GM12878 (cell line): ENCODE results near the gene MAGI2. TPM values are rescaled to one million over a fixed set of nuclear protein-coding genes. Genes with fewer than 3 reads are reported as not detected.

Experiments used
- ATAC-seq: fragments of 200-7000 bp; cut with Tn5 transposase; 3 replicates; pipeline ENCODE4 v1.9.1; 2020; ENCODE audit warnings: mild to moderate bottlenecking, moderate library complexity
- BruUV-seq: library from RNA; stranded (reverse); fragments of 400-500 nt; replicated peaks from 2 replicates; lab custom pipeline; 2021; lab: Mats Ljungman, UMichigan
- CTCF ChIA-PET: fragments of 300-600 bp; sonication (Branson Sonifier 250); formaldehyde crosslinking; extraction: SDS; loops from one replicate; lab custom pipeline; 2021; ENCODE audit warnings: inconsistent platforms; lab: Yijun Ruan, JAX
- POLR2A ChIA-PET: fragments of 350-600 bp; formaldehyde crosslinking; extraction: SDS; loops from one replicate; lab custom pipeline; 2021; ENCODE audit warnings: inconsistent platforms; lab: Charles Lee
- RAD21 ChIA-PET: fragments of 300-600 bp; sonication (Branson Sonifier 250); formaldehyde crosslinking; loops from one replicate; lab custom pipeline; 2023; ENCODE audit warnings: antibody characterized with exemption; ENCODE audit not compliant: unreplicated experiment; lab: Charles Lee
- SMC1A ChIA-PET: fragments of 300-600 bp; sonication (Branson Sonifier 250); formaldehyde crosslinking; loops from one replicate; lab custom pipeline; 2023; ENCODE audit not compliant: unreplicated experiment, uncharacterized antibody; lab: Charles Lee
- DNase-seq: peaks from one replicate; pipeline ENCODE4 v3.0.0-alpha.2; 2011; ENCODE audit warnings: low read depth, low spot score
- FAIRE-seq: peaks from 3 replicates; lab custom pipeline; 2011; peaks lifted over from hg19 to GRCh38; lab: Jason Lieb, UNC
- H2AFZ ChIP-seq: 2 replicates; pipeline ENCODE4 v1.6.0; 2011; ENCODE audit warnings: low read depth, low read length, control low read depth; ENCODE audit not compliant: control insufficient read depth
- H3K27ac ChIP-seq: 2 replicates; pipeline ENCODE4 v1.5.1; 2011; ENCODE audit warnings: control low read depth; ENCODE audit not compliant: control insufficient read depth, insufficient read depth
- H3K27me3 ChIP-seq, 2 experiments: replicated peaks in 1 of 2; 2 replicates each; pipeline versions ENCODE4 v1.6.0 to v1.6.1; 2011; ENCODE audit warnings: low read length in 1 of 2; ENCODE audit not compliant: control insufficient read depth in 2 of 2, insufficient read depth in 2 of 2
- H3K36me3 ChIP-seq, 2 experiments: 2 replicates each; pipeline ENCODE4 v1.5.1; 2011; ENCODE audit warnings: low read length in 1 of 2; ENCODE audit not compliant: control insufficient read depth in 2 of 2, insufficient read depth in 2 of 2
- H3K4me1 ChIP-seq: 2 replicates; pipeline ENCODE4 v1.6.1; 2011; ENCODE audit warnings: mild to moderate bottlenecking, low read length, moderate library complexity, mixed read lengths; ENCODE audit not compliant: control insufficient read depth, insufficient read depth
- H3K4me2 ChIP-seq: 2 replicates; pipeline ENCODE4 v1.6.0; 2011; ENCODE audit warnings: control low read depth; ENCODE audit not compliant: control insufficient read depth, insufficient read depth
- H3K4me3 ChIP-seq: fragments of 200-600 bp; sonication (generic); 2 replicates; pipeline ENCODE4 v1.5.1; 2016
- H3K79me2 ChIP-seq: 2 replicates; pipeline ENCODE4 v1.6.0; 2011; ENCODE audit warnings: low read length; ENCODE audit not compliant: control insufficient read depth, insufficient read depth
- H3K9ac ChIP-seq: 2 replicates; pipeline ENCODE4 v1.8.0; 2011; ENCODE audit warnings: low read length, control low read depth, mixed read lengths; ENCODE audit not compliant: control insufficient read depth, insufficient read depth
- H3K9me3 ChIP-seq: replicated peaks from 3 replicates; pipeline ENCODE4 v1.5.1; 2011; ENCODE audit warnings: mild to moderate bottlenecking, low read length; ENCODE audit not compliant: control insufficient read depth, insufficient read depth
- H4K20me1 ChIP-seq: 2 replicates; pipeline ENCODE4 v1.6.0; 2011; ENCODE audit not compliant: control insufficient read depth, insufficient read depth
- ASH2L ChIP-seq: fragments of 300-600, 200-600 bp; sonication (generic); IDR thresholded peaks from 2 replicates; pipeline ENCODE4 v1.6.1; 2017; ENCODE audit warnings: low read depth, mild to moderate bottlenecking, borderline replicate concordance
- BRCA1 ChIP-seq: IDR thresholded peaks from 2 replicates; pipeline ENCODE4 v1.6.1; 2011; ENCODE audit warnings: low read depth, low read length, improper control_type of control experiment
- CBX5 ChIP-seq: sonication (generic); IDR thresholded peaks from 2 replicates; pipeline ENCODE4 v1.6.1; 2016; ENCODE audit warnings: low read depth, moderate library complexity, mild to moderate bottlenecking, inconsistent platforms
- CHD4 ChIP-seq: fragments of 200-600 bp; sonication (generic); IDR thresholded peaks from 2 replicates; pipeline ENCODE4 v1.6.1; 2016; ENCODE audit warnings: mild to moderate bottlenecking
- CUX1 ChIP-seq: IDR thresholded peaks from 2 replicates; pipeline ENCODE4 v1.6.1; 2012; ENCODE audit warnings: improper control_type of control experiment, low read depth, low read length; ENCODE audit not compliant: insufficient replicate concordance
- MTA3 ChIP-seq: IDR thresholded peaks from 2 replicates; pipeline ENCODE4 v1.6.1; 2012; ENCODE audit warnings: low read length, inconsistent platforms, borderline replicate concordance
- MXI1 ChIP-seq: fragments of 150-350 bp; IDR thresholded peaks from 2 replicates; pipeline ENCODE4 v1.6.1; 2011; ENCODE audit warnings: low read depth, mild to moderate bottlenecking, inconsistent platforms, low read length, improper control_type of control experiment
- NFYA ChIP-seq: IDR thresholded peaks from 2 replicates; pipeline ENCODE4 v1.6.1; 2011; ENCODE audit warnings: low read depth, mild to moderate bottlenecking, low read length, improper control_type of control experiment, borderline replicate concordance
- ZNF217 ChIP-seq: fragments of 450-650 bp; IDR thresholded peaks from 2 replicates; pipeline ENCODE4 v1.6.1; 2017; ENCODE audit warnings: antibody characterized with exemption, mild to moderate bottlenecking
- ZNF274 ChIP-seq: IDR thresholded peaks from one replicate; pipeline ENCODE4 v1.8.0; 2011; ENCODE audit not compliant: insufficient read length, insufficient read depth
- WGBS: methylation state at CpG from one replicate; pipeline ENCODE4 v1.1.6; 2016; ENCODE audit warnings: low lambda C conversion rate; ENCODE audit not compliant: insufficient replicate concordance, insufficient coverage; ENCODE audit errors: missing lambda C conversion rate; 5-methylcytosine and 5-hydroxymethylcytosine counted together
- in situ Hi-C: fragments of 300-500 bp; cut with MboI; formaldehyde crosslinking; loops from 9 replicates; pipeline ENCODE4 v1.14.3; 2018; ENCODE audit warnings: mixed read lengths
- intact Hi-C: fragments of 100-400 bp; cut with micrococcal nuclease; formaldehyde crosslinking; loops from one replicate; pipeline ENCODE4 v1.14.2; 2022; ENCODE audit not compliant: unreplicated experiment
- polyA plus RNA-seq, 11 experiments: library from polyadenylated mRNA; depleted of rRNA in 4 of 11; unstranded in 6 of 11; stranded (reverse) in 5 of 11; fragments of >200 nt; fragmentation: Nextera tagmentation in 4 of 11; fragmentation: Illumina TruSeq in 1 of 11; extraction: Ambion mirVana in 4 of 11; extraction: Trizol in 1 of 11; gene quantifications; 1 replicate in 1 of 11; 2 replicates in 10 of 11; pipeline versions ENCODE4 v1.2.1 to v1.2.3, GENCODE V29; 2011 to 2016; ENCODE audit warnings: inconsistent platforms in 2 of 11, missing spikeins in 2 of 11, low read depth in 1 of 11
- total RNA-seq, 4 experiments: library from RNA; depleted of rRNA in 3 of 4; stranded (reverse); fragments of >200 nt in 3 of 4; fragmentation: Illumina TruSeq in 1 of 4; extraction: Trizol in 1 of 4; gene quantifications; 2 replicates each; pipeline versions ENCODE4 v1.2.1 to v1.2.3, GENCODE V29; 2013 to 2021

Gene MAGI2
- total and polyA plus RNA-seq, 10 of the 15 experiments (the other 5 are each of a cell fraction or from before 2014, with no cell fraction given) = 0.01 to 0.31 (median 0.05) TPM; not detected in 2

- FAIRE-seq (no peak), DNase-seq (no peak), ATAC-seq (no peak)
- H3K27ac ChIP-seq = no peak overlapping the region
- H3K79me2 ChIP-seq = no peaks in the 10 kb centered on the region
- ChIA-PET POLR2A (no interaction called here), CTCF (interaction anchor here (1.1 kb wide), 1 partner anchor 23 kb away, joined by 3 read pairs; no protein-coding TSS in a partner anchor), SMC1A (no interaction called here), RAD21 (no interaction called here)
- H3K36me3 ChIP-seq = no peaks in the 10 kb centered on the region
- H3K9me3 ChIP-seq = no peaks in the 10 kb centered on the region
- WGBS = 8% methylated on average over 1 of the region's 1 CpG
- no peak overlapping the region for H2AFZ ChIP-seq
- TF ChIP-seq MXI1 (no peak), CHD4 (no peak), ZNF274 (no peak), MTA3 (no peak), CBX5 (no peak), BRCA1 (no peak), ZNF217 (no peak), NFYA (no peak), CUX1 (no peak), ASH2L (no peak)
- no peaks in the 10 kb centered on the region for H4K20me1 ChIP-seq
- no peaks in the 10 kb centered on the region for H3K4me1 ChIP-seq
- H3K4me2 ChIP-seq = no peak overlapping the region
- intact Hi-C loops (no loop called here), in situ Hi-C loops (no loop called here)
- H3K9ac ChIP-seq = no peak overlapping the region
- no TSS peak for BruUV-seq
- no peak overlapping the region for H3K4me3 ChIP-seq
- H3K27me3 ChIP-seq = no peaks in the 10 kb centered on the region
Observed at GRCh38 chr7:78261739-78262138, 1191.7 kb downstream of the MAGI2 start.
